Neural cell (in vitro differentiated cells): ENCODE data around the gene ORC5. TPM values are rescaled to one million over a fixed set of nuclear protein-coding genes. Genes with fewer than 3 reads are reported as not detected.

Source experiments
- H2AFZ ChIP-seq: fragments of 200-600, 300-800 bp; sonication (generic), shearing (Covaris generic); 2 replicates; pipeline ENCODE4 v1.6.0; 2014; ENCODE audit warnings: low read depth, mild to moderate bottlenecking, antibody characterized with exemption, low read length, moderate library complexity
- H3F3A ChIP-seq: fragments of 200-600 bp; shearing (Covaris generic); 2 replicates; pipeline ENCODE4 v1.6.1; 2016; ENCODE audit warnings: mild to moderate bottlenecking, moderate library complexity, mixed read lengths, antibody characterized with exemption, low read length; ENCODE audit not compliant: insufficient read depth, poor library complexity, severe bottlenecking
- H3K27ac ChIP-seq: fragments of 200-600, 300-800 bp; sonication (generic), shearing (Covaris generic); 2 replicates; pipeline ENCODE4 v1.5.1; 2014; ENCODE audit warnings: mild to moderate bottlenecking, low read length, moderate library complexity
- H3K27me3 ChIP-seq: fragments of 300-800, 200-600 bp; sonication (generic), shearing (Covaris generic); 2 replicates; pipeline ENCODE4 v1.6.0; 2014; ENCODE audit warnings: mild to moderate bottlenecking, low read depth, low read length, moderate library complexity; ENCODE audit not compliant: insufficient read depth
- H3K36me3 ChIP-seq: fragments of 300-800, 200-600 bp; sonication (generic), shearing (Covaris generic); 2 replicates; pipeline ENCODE4 v1.5.1; 2014; ENCODE audit warnings: mild to moderate bottlenecking, antibody characterized with exemption, low read length, moderate library complexity; ENCODE audit not compliant: insufficient read depth
- H3K4me2 ChIP-seq: fragments of 300-800, 200-600 bp; sonication (generic), shearing (Covaris generic); 2 replicates; pipeline ENCODE4 v1.6.0; 2014; ENCODE audit warnings: mild to moderate bottlenecking, low read length
- H3K4me3 ChIP-seq: fragments of 300-800, 200-600 bp; sonication (generic), shearing (Covaris generic); 2 replicates; pipeline ENCODE4 v1.5.1; 2014; ENCODE audit warnings: mild to moderate bottlenecking, low read length, moderate library complexity
- H3K79me2 ChIP-seq: fragments of 200-600 bp; shearing (Covaris generic); replicated peaks from 2 replicates; pipeline ENCODE4 v1.6.0; 2014; ENCODE audit warnings: mild to moderate bottlenecking, low read length, moderate library complexity; ENCODE audit not compliant: insufficient read depth
- H3K9ac ChIP-seq: fragments of 300-800, 200-600 bp; sonication (generic), shearing (Covaris generic); 2 replicates; pipeline ENCODE4 v1.6.1; 2016; ENCODE audit warnings: mild to moderate bottlenecking, low read length, mixed read lengths
- H3K9me2 ChIP-seq: fragments of 200-600 bp; shearing (Covaris generic); 2 replicates; pipeline ENCODE4 v1.6.1; 2016; ENCODE audit warnings: mild to moderate bottlenecking, low read length, mixed read lengths; ENCODE audit not compliant: insufficient read depth
- H3K9me3 ChIP-seq: fragments of 200-600, 300-800 bp; sonication (generic), shearing (Covaris generic); 2 replicates; pipeline ENCODE4 v1.6.1; 2016; ENCODE audit warnings: mild to moderate bottlenecking, mixed run types, low read length, moderate library complexity, mixed read lengths
- H4K20me1 ChIP-seq: fragments of 200-600 bp; shearing (Covaris generic); 2 replicates; pipeline ENCODE4 v1.6.1; 2016; ENCODE audit warnings: mild to moderate bottlenecking, mixed run types; ENCODE audit not compliant: insufficient read depth
- EP300 ChIP-seq: fragments of 450-650 bp; conservative IDR thresholded peaks from 2 replicates; pipeline ENCODE4 v1.6.1; 2014; ENCODE audit warnings: antibody characterized with exemption, mild to moderate bottlenecking, moderate library complexity; ENCODE audit not compliant: poor library complexity, severe bottlenecking
- EZH2 ChIP-seq: fragments of 200-600, 300-800 bp; shearing (Covaris generic), sonication (generic); IDR thresholded peaks from 2 replicates; pipeline ENCODE4 v1.6.1; 2014; ENCODE audit warnings: antibody characterized with exemption, low read length, borderline replicate concordance, mild to moderate bottlenecking; ENCODE audit not compliant: insufficient read depth, poor library complexity, severe bottlenecking
- MXI1 ChIP-seq: fragments of 450-650 bp; conservative IDR thresholded peaks from 2 replicates; pipeline ENCODE4 v1.6.1; 2014; ENCODE audit warnings: antibody characterized with exemption, mild to moderate bottlenecking; ENCODE audit not compliant: poor library complexity, severe bottlenecking
- POLR2AphosphoS5 ChIP-seq: IDR thresholded peaks from 2 replicates; pipeline ENCODE4 v1.6.1; 2012
- RAD21 ChIP-seq: fragments of 450-650 bp; conservative IDR thresholded peaks from 2 replicates; pipeline ENCODE4 v1.6.1; 2014; ENCODE audit warnings: antibody characterized with exemption, mild to moderate bottlenecking, moderate library complexity
- SMC3 ChIP-seq: fragments of 450-650 bp; conservative IDR thresholded peaks from 2 replicates; pipeline ENCODE4 v1.6.1; 2014; ENCODE audit warnings: antibody characterized with exemption, mild to moderate bottlenecking, moderate library complexity; ENCODE audit not compliant: poor library complexity
- TAF1 ChIP-seq: IDR thresholded peaks from 2 replicates; pipeline ENCODE4 v1.6.1; 2012; ENCODE audit warnings: low read depth
- polyA plus RNA-seq: library from polyadenylated mRNA; depleted of rRNA; stranded (reverse); fragments of >200 nt; gene quantifications from 2 replicates; pipeline ENCODE4 v1.2.3, GENCODE V29; 2014
- TF ChIP-seq, protein P1 (sequence below): fragments of 450-650 bp; IDR thresholded peaks from 2 replicates; pipeline ENCODE4 v1.5.1; 2014; ENCODE audit warnings: antibody characterized with exemption, mild to moderate bottlenecking, moderate library complexity; ENCODE audit not compliant: poor library complexity, severe bottlenecking
- TF ChIP-seq, protein P2 (sequence below): IDR thresholded peaks from 2 replicates; pipeline ENCODE4 v1.6.1; 2012; ENCODE audit warnings: borderline replicate concordance

ORC5 gene
- polyA plus RNA-seq, 1 donor from 2014 or later, result 23.4 TPM

DNA sequence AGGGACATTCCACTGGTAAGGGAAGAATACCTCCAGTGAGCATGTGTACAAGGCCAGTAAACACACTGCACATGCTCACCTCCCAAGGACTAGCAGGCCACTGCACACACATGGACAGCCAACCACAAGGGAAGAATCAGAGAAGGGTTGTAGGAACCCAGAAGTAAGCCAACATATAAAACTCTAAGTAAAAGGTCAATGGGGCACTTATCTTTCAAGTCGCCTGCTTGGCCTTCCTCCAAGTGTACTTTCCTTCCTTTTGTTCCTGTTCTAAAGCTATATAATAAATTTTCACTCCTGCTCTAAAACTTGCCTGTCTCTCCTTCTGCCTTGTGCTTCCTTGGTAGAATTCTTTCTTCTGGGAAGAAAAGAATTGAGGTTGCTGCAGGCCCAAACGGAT, 33.0 kb downstream of the ORC5 start:
- H3K9ac ChIP-seq, result no peak overlapping the region
- no peaks in the 10 kb centered on the region for H3F3A ChIP-seq
- H4K20me1 ChIP-seq, result no peaks in the 10 kb centered on the region
- no peaks in the 10 kb centered on the region for H3K36me3 ChIP-seq
- no peak overlapping the region for H3K27ac ChIP-seq
- no peak overlapping the region for H2AFZ ChIP-seq
- H3K79me2 ChIP-seq, result no peaks in the 10 kb centered on the region
- H3K4me2 ChIP-seq, result no peak overlapping the region
- TF ChIP-seq POLR2AphosphoS5 (no peak), SMC3 (no peak), EZH2 (no peak), TAF1 (no peak), MXI1 (no peak), RAD21 (no peak), EP300 (no peak)
- TF ChIP-seq, protein P1, sequence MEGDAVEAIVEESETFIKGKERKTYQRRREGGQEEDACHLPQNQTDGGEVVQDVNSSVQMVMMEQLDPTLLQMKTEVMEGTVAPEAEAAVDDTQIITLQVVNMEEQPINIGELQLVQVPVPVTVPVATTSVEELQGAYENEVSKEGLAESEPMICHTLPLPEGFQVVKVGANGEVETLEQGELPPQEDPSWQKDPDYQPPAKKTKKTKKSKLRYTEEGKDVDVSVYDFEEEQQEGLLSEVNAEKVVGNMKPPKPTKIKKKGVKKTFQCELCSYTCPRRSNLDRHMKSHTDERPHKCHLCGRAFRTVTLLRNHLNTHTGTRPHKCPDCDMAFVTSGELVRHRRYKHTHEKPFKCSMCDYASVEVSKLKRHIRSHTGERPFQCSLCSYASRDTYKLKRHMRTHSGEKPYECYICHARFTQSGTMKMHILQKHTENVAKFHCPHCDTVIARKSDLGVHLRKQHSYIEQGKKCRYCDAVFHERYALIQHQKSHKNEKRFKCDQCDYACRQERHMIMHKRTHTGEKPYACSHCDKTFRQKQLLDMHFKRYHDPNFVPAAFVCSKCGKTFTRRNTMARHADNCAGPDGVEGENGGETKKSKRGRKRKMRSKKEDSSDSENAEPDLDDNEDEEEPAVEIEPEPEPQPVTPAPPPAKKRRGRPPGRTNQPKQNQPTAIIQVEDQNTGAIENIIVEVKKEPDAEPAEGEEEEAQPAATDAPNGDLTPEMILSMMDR, result no peak
- TF ChIP-seq, protein P2, sequence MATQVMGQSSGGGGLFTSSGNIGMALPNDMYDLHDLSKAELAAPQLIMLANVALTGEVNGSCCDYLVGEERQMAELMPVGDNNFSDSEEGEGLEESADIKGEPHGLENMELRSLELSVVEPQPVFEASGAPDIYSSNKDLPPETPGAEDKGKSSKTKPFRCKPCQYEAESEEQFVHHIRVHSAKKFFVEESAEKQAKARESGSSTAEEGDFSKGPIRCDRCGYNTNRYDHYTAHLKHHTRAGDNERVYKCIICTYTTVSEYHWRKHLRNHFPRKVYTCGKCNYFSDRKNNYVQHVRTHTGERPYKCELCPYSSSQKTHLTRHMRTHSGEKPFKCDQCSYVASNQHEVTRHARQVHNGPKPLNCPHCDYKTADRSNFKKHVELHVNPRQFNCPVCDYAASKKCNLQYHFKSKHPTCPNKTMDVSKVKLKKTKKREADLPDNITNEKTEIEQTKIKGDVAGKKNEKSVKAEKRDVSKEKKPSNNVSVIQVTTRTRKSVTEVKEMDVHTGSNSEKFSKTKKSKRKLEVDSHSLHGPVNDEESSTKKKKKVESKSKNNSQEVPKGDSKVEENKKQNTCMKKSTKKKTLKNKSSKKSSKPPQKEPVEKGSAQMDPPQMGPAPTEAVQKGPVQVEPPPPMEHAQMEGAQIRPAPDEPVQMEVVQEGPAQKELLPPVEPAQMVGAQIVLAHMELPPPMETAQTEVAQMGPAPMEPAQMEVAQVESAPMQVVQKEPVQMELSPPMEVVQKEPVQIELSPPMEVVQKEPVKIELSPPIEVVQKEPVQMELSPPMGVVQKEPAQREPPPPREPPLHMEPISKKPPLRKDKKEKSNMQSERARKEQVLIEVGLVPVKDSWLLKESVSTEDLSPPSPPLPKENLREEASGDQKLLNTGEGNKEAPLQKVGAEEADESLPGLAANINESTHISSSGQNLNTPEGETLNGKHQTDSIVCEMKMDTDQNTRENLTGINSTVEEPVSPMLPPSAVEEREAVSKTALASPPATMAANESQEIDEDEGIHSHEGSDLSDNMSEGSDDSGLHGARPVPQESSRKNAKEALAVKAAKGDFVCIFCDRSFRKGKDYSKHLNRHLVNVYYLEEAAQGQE, result no peak
- H3K9me3 ChIP-seq, result no peaks in the 10 kb centered on the region
- H3K9me2 ChIP-seq, result no peaks in the 10 kb centered on the region
- H3K4me3 ChIP-seq, result no peak overlapping the region
- H3K27me3 ChIP-seq, result no peaks in the 10 kb centered on the region

DNA sequence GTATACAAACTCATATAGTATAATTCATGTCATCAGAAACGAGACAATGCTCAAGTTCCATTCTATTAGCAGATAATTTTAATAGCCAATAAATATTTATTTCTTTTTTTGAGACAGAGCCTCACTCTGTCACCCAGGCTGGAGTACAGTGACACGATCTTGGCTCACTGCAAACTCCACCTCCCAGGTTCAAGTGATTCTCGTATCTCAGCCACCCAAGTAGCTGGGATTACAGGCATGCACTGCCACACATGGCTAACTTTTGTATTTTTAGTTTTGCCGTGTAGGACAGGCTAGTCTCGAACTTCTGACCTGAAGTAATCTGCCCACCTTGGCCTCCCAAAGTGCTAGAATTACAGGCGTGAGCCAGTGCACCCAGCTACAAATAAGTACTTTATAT, 45.7 kb downstream of the ORC5 start:
- no peak overlapping the region for H3K9ac ChIP-seq
- H3K79me2 ChIP-seq, result no peaks in the 10 kb centered on the region
- no peaks in the 10 kb centered on the region for H3K9me3 ChIP-seq
- no peaks in the 10 kb centered on the region for H4K20me1 ChIP-seq
- H3F3A ChIP-seq, result no peaks in the 10 kb centered on the region
- no peaks in the 10 kb centered on the region for H3K27me3 ChIP-seq
- no peaks in the 10 kb centered on the region for H3K36me3 ChIP-seq
- H3K27ac ChIP-seq, result no peak overlapping the region
- TF ChIP-seq POLR2AphosphoS5 (no peak), RAD21 (no peak), EP300 (no peak)
- TF ChIP-seq, protein P2, result no peak
- H3K4me3 ChIP-seq, result no peak overlapping the region
- H3K9me2 ChIP-seq, result no peaks in the 10 kb centered on the region
- no peak overlapping the region for H2AFZ ChIP-seq
- no peak overlapping the region for H3K4me2 ChIP-seq
